Heart left ventricle (tissue), 13 donors: ENCODE results near the gene ISY1.

Source experiments
- POLR2A ChIP-seq, 2 donors: fragments of 450-650 bp; IDR thresholded peaks; one replicate each; pipeline ENCODE4 v1.6.1; 2017; ENCODE audit warnings: antibody characterized with exemption in 2 of 2, mild to moderate bottlenecking in 2 of 2, moderate library complexity in 2 of 2
- TF ChIP-seq, protein P1 (sequence below), 12 donors: fragments of 200-600 bp; sonication (generic) in 4 of 12; IDR thresholded peaks; one replicate each; pipeline versions ENCODE4 v1.5.0 to v1.8.0; 2018 to 2022; ENCODE audit warnings: antibody characterized with exemption in 12 of 12, mild to moderate bottlenecking in 5 of 12
- donor health status: ischemic (EF 13 %, LVEDD 7.1; RV severe dilation, severe dysfunction).
- donor health status: DM: no; HTN: yes; CAD: no.
- donor health status: DM: no; HTN: no; CAD: no.
- donor health status: ischemic (EF 25% LVEDD 6.9; RV normal size, moderate dysfunction).
- donor health status: ischemic (EF 25% LVEDD 5.7; RV mildly dilated, moderate dysfunction).
- donor health status: ischemic (EF 35%, LVEDD 5.7; RV mildly dilated, moderate dysfunction).
- donor health status: nonischemic (EF 11% LVEDD 7.7; RV severe dilation, severe dysfunction).
- donor health status: DM: yes; HTN: yes; CAD: no.
- donor health status: PGD.
- donor health status: ischemic (EF 29% LVEDD 5.4; RV normal size, mild dysfunction).
- donor health status: nonischemic (EF 23%, LVEDD 6.1; RV moderate dilation, normal function).

GRCh38 chr3:129131465-129132088, 29.3 kb downstream of the ISY1 start:
- TF ChIP-seq, protein P1, sequence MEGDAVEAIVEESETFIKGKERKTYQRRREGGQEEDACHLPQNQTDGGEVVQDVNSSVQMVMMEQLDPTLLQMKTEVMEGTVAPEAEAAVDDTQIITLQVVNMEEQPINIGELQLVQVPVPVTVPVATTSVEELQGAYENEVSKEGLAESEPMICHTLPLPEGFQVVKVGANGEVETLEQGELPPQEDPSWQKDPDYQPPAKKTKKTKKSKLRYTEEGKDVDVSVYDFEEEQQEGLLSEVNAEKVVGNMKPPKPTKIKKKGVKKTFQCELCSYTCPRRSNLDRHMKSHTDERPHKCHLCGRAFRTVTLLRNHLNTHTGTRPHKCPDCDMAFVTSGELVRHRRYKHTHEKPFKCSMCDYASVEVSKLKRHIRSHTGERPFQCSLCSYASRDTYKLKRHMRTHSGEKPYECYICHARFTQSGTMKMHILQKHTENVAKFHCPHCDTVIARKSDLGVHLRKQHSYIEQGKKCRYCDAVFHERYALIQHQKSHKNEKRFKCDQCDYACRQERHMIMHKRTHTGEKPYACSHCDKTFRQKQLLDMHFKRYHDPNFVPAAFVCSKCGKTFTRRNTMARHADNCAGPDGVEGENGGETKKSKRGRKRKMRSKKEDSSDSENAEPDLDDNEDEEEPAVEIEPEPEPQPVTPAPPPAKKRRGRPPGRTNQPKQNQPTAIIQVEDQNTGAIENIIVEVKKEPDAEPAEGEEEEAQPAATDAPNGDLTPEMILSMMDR (IDR thresholded peaks at IDR 0.05) = no peak
- no peak for TF ChIP-seq POLR2A (IDR thresholded peaks at IDR 0.05)
